Occipital lobe (tissue), 2 donors: ENCODE measurements around the gene HOXA4. TPM values are rescaled to one million over a fixed set of nuclear protein-coding genes. Genes with fewer than 3 reads are reported as not detected.
A peak's percentile ranks its signal among the peaks of the same experiment; 100 is the strongest.

Experiments
- DNase-seq: peaks from one replicate; lab custom pipeline; 2025; lab: John Stamatoyannopoulos, UW
- total RNA-seq: library from RNA; depleted of rRNA; stranded (reverse); fragments of >200 nt; gene quantifications from one replicate; pipeline ENCODE4 v1.2.3, GENCODE V29; 2014

The HOXA4 gene
- total RNA-seq, 1 donor from 2014 or later, result not detected

- no peak for DNase-seq
Observed at GRCh38 chr7:27169658-27170425, 39.3 kb upstream of the HOXA4 start.

- DNase-seq, result no peak
Observed at GRCh38 chr7:27168265-27168947, 37.8 kb upstream of the HOXA4 start.

GRCh38 chr7:27167916-27168264 lies 37.3 kb upstream of the HOXA4 start:
- no peak for DNase-seq

- no peak for DNase-seq
Observed at GRCh38 chr7:27166531-27167505, 36.3 kb upstream of the HOXA4 start.

- no peak for DNase-seq
Observed at GRCh38 chr7:27165996-27166530, 35.5 kb upstream of the HOXA4 start.

- DNase-seq, result no peak
Observed at GRCh38 chr7:27165089-27165995, 34.8 kb upstream of the HOXA4 start, which contains the start of gene HOXA9. TSS of gene HOXA9 (minus strand) at chr7:27165537. CDS start at chr7:27165457, 80 bp downstream.

- no peak for DNase-seq
Observed at GRCh38 chr7:27164367-27165088, 34.0 kb upstream of the HOXA4 start.

- DNase-seq, result no peak
Observed at GRCh38 chr7:27164045-27164366, 33.4 kb upstream of the HOXA4 start.

GRCh38 chr7:27163288-27164044 lies 32.9 kb upstream of the HOXA4 start:
- DNase-seq, result no peak

- no peak for DNase-seq
Observed at GRCh38 chr7:27162561-27163287, 32.2 kb upstream of the HOXA4 start.

- DNase-seq, result no peak
Observed at GRCh38 chr7:27161721-27162560, 31.4 kb upstream of the HOXA4 start.

GRCh38 chr7:27161214-27161720 lies 30.7 kb upstream of the HOXA4 start:
- DNase-seq, result no peak

GRCh38 chr7:27160546-27161213 lies 30.1 kb upstream of the HOXA4 start:
- DNase-seq, result peak; percentile 37

- DNase-seq, result no peak
Observed at GRCh38 chr7:27160145-27160545, 29.6 kb upstream of the HOXA4 start.

- no peak for DNase-seq
Observed at GRCh38 chr7:27159266-27160144, 28.9 kb upstream of the HOXA4 start.
